Smooth muscle cell (in vitro differentiated cells): ENCODE measurements around the gene ENTHD1. TPM values are rescaled to one million over a fixed set of nuclear protein-coding genes. Genes with fewer than 3 reads are reported as not detected.

ENCODE experiments used
- DNase-seq: peaks from one replicate; lab custom pipeline; 2025; ENCODE audit not compliant: unreplicated experiment; lab: John Stamatoyannopoulos, UW
- H2AFZ ChIP-seq: fragments of 200-600 bp; sonication (generic); 2 replicates; pipeline ENCODE4 v1.6.0; 2016; ENCODE audit warnings: antibody characterized with exemption, low read depth, mild to moderate bottlenecking
- H3F3A ChIP-seq: fragments of 200-600 bp; sonication (generic); 2 replicates; pipeline ENCODE4 v1.6.0; 2017; ENCODE audit warnings: antibody characterized with exemption, low read depth
- H3K27ac ChIP-seq: fragments of 200-600 bp; sonication (generic); 2 replicates; pipeline ENCODE4 v1.5.1; 2016; ENCODE audit warnings: low read depth, mild to moderate bottlenecking
- H3K27me3 ChIP-seq: fragments of 200-600 bp; sonication (generic); 2 replicates; pipeline ENCODE4 v1.6.1; 2016; ENCODE audit warnings: low read depth, mild to moderate bottlenecking
- H3K36me3 ChIP-seq: fragments of 200-600 bp; sonication (generic); 2 replicates; pipeline ENCODE4 v1.5.1; 2016; ENCODE audit warnings: low read depth
- H3K4me1 ChIP-seq: fragments of 200-600 bp; sonication (generic); 2 replicates; pipeline ENCODE4 v1.5.1; 2016; ENCODE audit warnings: low read depth
- H3K4me2 ChIP-seq: fragments of 200-600 bp; sonication (generic); 2 replicates; pipeline ENCODE4 v1.6.0; 2016; ENCODE audit warnings: mild to moderate bottlenecking
- H3K4me3 ChIP-seq: fragments of 200-600 bp; sonication (generic); 2 replicates; pipeline ENCODE4 v1.5.1; 2016; ENCODE audit warnings: mild to moderate bottlenecking
- H3K79me2 ChIP-seq: fragments of 200-600 bp; sonication (generic); 2 replicates; pipeline ENCODE4 v1.6.0; 2016; ENCODE audit warnings: low read depth, mild to moderate bottlenecking
- H3K9ac ChIP-seq: fragments of 200-600 bp; sonication (generic); 2 replicates; pipeline ENCODE4 v1.6.0; 2016; ENCODE audit warnings: low read depth
- H3K9me3 ChIP-seq: fragments of 200-600 bp; sonication (generic); replicated peaks from 2 replicates; pipeline ENCODE4 v1.5.1; 2016; ENCODE audit warnings: low read depth
- H4K20me1 ChIP-seq: fragments of 200-600 bp; sonication (generic); 2 replicates; pipeline ENCODE4 v1.6.0; 2016; ENCODE audit warnings: low read depth
- CTCF ChIP-seq: fragments of 200-600 bp; sonication (generic); IDR thresholded peaks from 2 replicates; pipeline ENCODE4 v1.5.1; 2017; ENCODE audit warnings: borderline replicate concordance, mild to moderate bottlenecking, antibody characterized with exemption; ENCODE audit not compliant: insufficient read depth, poor library complexity, severe bottlenecking
- WGBS: methylation state at CpG from one replicate; pipeline ENCODE4 v1.1.7; 2016; ENCODE audit warnings: low lambda C conversion rate; 5-methylcytosine and 5-hydroxymethylcytosine counted together
- polyA plus RNA-seq: library from polyadenylated mRNA; unstranded; fragments of >200 nt; fragmentation: Nextera tagmentation; extraction: Ambion mirVana; gene quantifications from 2 replicates; pipeline ENCODE4 v1.2.1, GENCODE V29; 2016
- total RNA-seq: library from RNA; depleted of rRNA; stranded (reverse); fragments of >200 nt; gene quantifications from 2 replicates; pipeline ENCODE4 v1.2.3, GENCODE V29; 2014

Gene ENTHD1
- total and polyA plus RNA-seq, 2 experiments from 2014 or later = not detected

- Histone ChIP-seq H3K27me3 (no peaks in the 10 kb centered on the region), H4K20me1 (no peaks in the 10 kb centered on the region)
- no peak for DNase-seq
These were observed 20.3 kb upstream of the ENTHD1 start for GRCh38 chr22:39913886-39914285.

GRCh38 chr22:39913321-39913720 is 19.8 kb upstream of the ENTHD1 start:
- WGBS = 94% methylated on average over 5 of the region's 5 CpGs

More at GRCh38 chr22:39913886-39914285, 20.3 kb upstream of the ENTHD1 start:
- Histone ChIP-seq H3K9ac (no peak overlapping the region), H3K79me2 (no peaks in the 10 kb centered on the region), H3K27ac (no peak overlapping the region), H3K4me2 (no peak overlapping the region), H3K9me3 (no peaks in the 10 kb centered on the region), H3K4me3 (no peak overlapping the region), H2AFZ (no peak overlapping the region), H3F3A (no peaks in the 10 kb centered on the region), H3K4me1 (peaks cover 7% of the 10 kb centered on the region), H3K36me3 (no peaks in the 10 kb centered on the region)
- TF ChIP-seq CTCF = no peak
- 43% methylated on average over 2 of the region's 2 CpGs for WGBS

GRCh38 chr22:39910876-39911613 is 17.5 kb upstream of the ENTHD1 start:
- H3K9ac ChIP-seq = no peak overlapping the region
- WGBS = 85% methylated on average over 9 of the region's 9 CpGs
- TF ChIP-seq CTCF = no peak

More at GRCh38 chr22:39913321-39913720, 19.8 kb upstream of the ENTHD1 start:
- H3K79me2 ChIP-seq = no peaks in the 10 kb centered on the region
- no peak overlapping the region for H3K4me3 ChIP-seq
- no peak overlapping the region for H3K27ac ChIP-seq
- DNase-seq = no peak
- no peaks in the 10 kb centered on the region for H3K9me3 ChIP-seq
- H3K9ac ChIP-seq = no peak overlapping the region
- H2AFZ ChIP-seq = no peak overlapping the region
- peaks cover 7% of the 10 kb centered on the region for H3K4me1 ChIP-seq
- no peak for TF ChIP-seq CTCF
- no peaks in the 10 kb centered on the region for H3K27me3 ChIP-seq
- H3K4me2 ChIP-seq = no peak overlapping the region
- no peaks in the 10 kb centered on the region for H3F3A ChIP-seq
- no peaks in the 10 kb centered on the region for H3K36me3 ChIP-seq
- no peaks in the 10 kb centered on the region for H4K20me1 ChIP-seq

GRCh38 chr22:39908737-39909136 is 15.2 kb upstream of the ENTHD1 start:
- Histone ChIP-seq H3K4me2 (no peak overlapping the region), H2AFZ (no peak overlapping the region), H3F3A (no peaks in the 10 kb centered on the region), H3K4me3 (no peak overlapping the region), H3K9ac (no peak overlapping the region), H3K79me2 (no peaks in the 10 kb centered on the region), H3K27ac (no peak overlapping the region), H3K27me3 (peaks cover 13% of the 10 kb centered on the region), H4K20me1 (no peaks in the 10 kb centered on the region), H3K9me3 (no peaks in the 10 kb centered on the region), H3K4me1 (peaks cover 11% of the 10 kb centered on the region), H3K36me3 (no peaks in the 10 kb centered on the region)
- no peak for TF ChIP-seq CTCF
- DNase-seq = no peak
- 43% methylated on average over 5 of the region's 5 CpGs for WGBS

More at GRCh38 chr22:39910876-39911613, 17.5 kb upstream of the ENTHD1 start:
- H3K4me1 ChIP-seq = peaks cover 12% of the 10 kb centered on the region
- no peaks in the 10 kb centered on the region for H3K36me3 ChIP-seq
- no peaks in the 10 kb centered on the region for H3F3A ChIP-seq
- H3K27me3 ChIP-seq = peaks cover 6% of the 10 kb centered on the region
- no peak for DNase-seq
- H3K4me2 ChIP-seq = no peak overlapping the region
- no peaks in the 10 kb centered on the region for H3K9me3 ChIP-seq
- H3K4me3 ChIP-seq = no peak overlapping the region
- no peak overlapping the region for H2AFZ ChIP-seq
- H4K20me1 ChIP-seq = no peaks in the 10 kb centered on the region
- H3K79me2 ChIP-seq = no peaks in the 10 kb centered on the region
- H3K27ac ChIP-seq = no peak overlapping the region
